ENCODE measurements around the gene LPO. TPM values are rescaled to one million over a fixed set of nuclear protein-coding genes. Genes with fewer than 3 reads are reported as not detected.

The LPO gene
- total RNA-seq, 3 donors from 2014 or later = 0.18 TPM; not detected in 2

DNA sequence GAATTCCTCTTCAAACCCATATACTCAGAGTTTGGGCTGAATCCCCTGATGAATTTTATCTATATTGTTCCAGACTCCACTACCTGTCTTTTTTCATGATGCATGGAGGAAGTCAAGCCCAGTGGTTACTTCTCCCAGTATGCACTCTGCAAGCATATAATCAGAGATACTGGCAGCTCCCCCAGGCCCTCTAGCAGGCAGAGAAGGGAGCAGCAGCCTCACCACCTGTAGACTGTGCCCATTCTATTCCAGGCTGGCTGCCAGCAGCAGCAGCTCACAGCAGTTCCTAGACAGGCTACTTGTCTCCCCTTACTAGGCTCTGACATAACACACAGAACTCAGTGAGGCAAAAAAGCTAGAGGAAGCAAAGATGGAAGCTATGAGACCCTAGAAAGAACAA lies 22.7 kb upstream of the LPO start:
- Mint-ChIP-seq H3K4me3 (no peak overlapping the region), H3K27me3 (ENCODE audit: low read depth) (no peaks in the 10 kb centered on the region), H3K4me1 (ENCODE audit: low read depth) (peaks cover 21% of the 10 kb centered on the region), H3K9me3 (no peaks in the 10 kb centered on the region), H3K36me3 (ENCODE audit: insufficient read depth) (peaks cover 21% of the 10 kb centered on the region)
- no peak for ATAC-seq
- no peak for DNase-seq

DNA sequence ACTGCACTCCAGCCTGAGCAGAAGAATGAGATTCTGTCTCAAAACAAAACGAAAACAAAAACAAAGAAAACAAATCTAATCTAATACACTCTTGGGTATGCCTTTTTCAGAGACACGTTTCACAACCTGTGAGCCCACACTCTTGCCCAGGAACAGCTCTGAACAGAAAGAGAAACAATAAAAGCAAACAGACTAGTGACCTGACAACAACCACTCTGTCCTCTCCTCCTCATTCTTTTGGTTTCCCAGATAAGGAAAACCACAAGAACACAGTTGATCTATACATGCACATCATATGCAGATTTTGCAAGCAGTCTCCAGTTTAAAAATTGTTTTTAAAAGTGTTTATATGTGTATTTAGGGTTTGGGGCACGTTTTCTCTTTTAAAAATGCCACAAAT lies 20.6 kb upstream of the LPO start:
- peak overlapping the region; percentile 16 for H3K4me3 Mint-ChIP-seq
- no peaks in the 10 kb centered on the region for H3K9me3 Mint-ChIP-seq
- no peaks in the 10 kb centered on the region for H3K27me3 Mint-ChIP-seq (ENCODE audit: low read depth)
- H3K4me1 Mint-ChIP-seq (ENCODE audit: low read depth) = peaks cover 25% of the 10 kb centered on the region
- H3K36me3 Mint-ChIP-seq (ENCODE audit: insufficient read depth) = peaks cover 13% of the 10 kb centered on the region
- DNase-seq = no peak
- no peak for ATAC-seq

DNA sequence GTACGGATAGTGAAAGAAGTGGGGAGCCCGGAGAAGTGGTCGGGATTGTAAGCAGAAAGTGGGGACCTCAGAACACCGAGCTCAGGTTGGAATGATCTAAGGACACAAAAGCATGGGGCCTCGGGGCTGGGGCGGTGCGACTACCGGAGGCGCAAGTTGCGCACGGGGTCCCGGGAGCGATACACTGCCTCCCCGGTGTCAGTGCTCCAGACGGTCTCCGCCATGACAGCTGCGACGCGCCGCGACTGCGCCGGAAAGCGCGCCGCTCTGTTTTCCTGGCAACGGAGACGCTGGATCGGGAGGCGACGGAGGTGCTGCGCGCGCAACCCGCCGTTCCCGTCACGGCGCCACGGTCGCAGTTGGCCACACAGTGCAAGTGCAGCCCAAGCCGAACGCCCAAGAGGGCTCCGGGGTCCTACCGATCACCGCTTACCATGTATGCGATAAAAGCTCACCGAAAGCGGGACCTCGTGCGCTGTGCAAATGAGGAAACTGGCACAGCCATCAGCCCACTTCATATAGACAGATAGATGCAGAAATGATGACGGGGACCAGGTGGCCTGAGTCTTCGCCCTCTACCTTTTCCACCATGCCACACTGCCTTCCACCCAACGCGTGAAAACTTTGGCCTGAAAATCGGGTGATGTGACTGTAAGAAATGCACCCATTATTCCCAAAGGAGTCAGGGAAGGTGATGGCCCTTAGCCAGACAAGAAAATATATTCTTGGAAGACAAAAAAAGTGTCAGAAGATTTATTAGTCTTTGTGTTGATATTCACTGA lies 19.2 kb upstream of the LPO start, which contains the start of gene MKS1:
Gene MKS1 (minus strand): TSS at position 249 of the 782 bp plus-strand sequence. CDS start 25 bp downstream, at position 224.
- H3K4me1 Mint-ChIP-seq (ENCODE audit: low read depth) = peaks cover 27% of the 10 kb centered on the region
- H3K27me3 Mint-ChIP-seq (ENCODE audit: low read depth) = no peaks in the 10 kb centered on the region
- no peaks in the 10 kb centered on the region for H3K9me3 Mint-ChIP-seq
- H3K36me3 Mint-ChIP-seq (ENCODE audit: insufficient read depth) = peaks cover 8% of the 10 kb centered on the region
- H3K4me3 Mint-ChIP-seq = peak within 1 kb of the TSS; percentile 90
- ATAC-seq (peak; percentile 99), DNase-seq (peak; percentile 92)

DNA sequence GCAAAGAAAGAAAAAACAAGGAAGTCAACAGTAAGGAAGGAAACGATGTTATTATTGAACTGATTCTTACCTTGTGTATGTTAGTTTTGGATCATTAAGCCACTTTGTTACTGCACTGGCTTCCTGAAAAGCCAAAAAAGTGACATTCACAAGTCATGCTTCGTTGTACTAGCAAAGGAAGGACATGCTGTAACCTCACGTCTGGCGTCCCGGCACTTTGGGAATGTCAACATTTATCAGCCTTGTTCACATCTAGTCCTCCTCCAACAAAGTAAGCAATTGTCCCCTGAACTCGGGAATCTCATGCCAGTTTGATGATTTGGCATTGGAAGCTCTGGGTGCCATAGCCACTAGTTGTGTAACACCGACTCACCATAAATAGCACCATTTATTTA lies 18.6 kb upstream of the LPO start:
- ATAC-seq (no peak), DNase-seq (no peak)
- Mint-ChIP-seq H3K4me1 (ENCODE audit: low read depth) (peaks cover 30% of the 10 kb centered on the region), H3K4me3 (peak overlapping the region; percentile 90), H3K9me3 (no peaks in the 10 kb centered on the region), H3K27me3 (ENCODE audit: low read depth) (no peaks in the 10 kb centered on the region), H3K36me3 (ENCODE audit: insufficient read depth) (peaks cover 8% of the 10 kb centered on the region)

DNA sequence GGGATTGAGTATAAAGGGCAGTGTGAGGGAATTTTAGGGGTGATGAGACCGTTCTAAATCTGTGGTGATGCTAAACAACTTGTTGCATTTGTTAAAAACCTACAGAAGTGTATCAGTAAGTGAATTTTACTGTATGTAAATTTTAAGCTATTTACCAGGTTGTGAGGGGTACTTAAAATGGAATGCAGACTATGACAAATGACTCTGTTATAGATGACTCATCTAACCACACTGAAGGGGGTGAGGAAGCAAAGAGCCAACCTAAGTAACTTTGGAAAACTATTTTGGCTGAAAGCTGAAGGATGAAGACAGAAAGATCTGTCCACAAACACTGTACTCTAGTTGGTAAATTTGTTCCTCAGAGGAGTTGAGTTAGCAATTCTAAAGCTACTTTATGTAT lies 14.1 kb upstream of the LPO start:
- DNase-seq = no peak
- no peaks in the 10 kb centered on the region for H3K9me3 Mint-ChIP-seq
- H3K27me3 Mint-ChIP-seq (ENCODE audit: low read depth) = peaks cover 8% of the 10 kb centered on the region
- ATAC-seq = peak; percentile 56 to 72
- H3K36me3 Mint-ChIP-seq (ENCODE audit: insufficient read depth) = no peaks in the 10 kb centered on the region
- peaks cover 18% of the 10 kb centered on the region for H3K4me1 Mint-ChIP-seq (ENCODE audit: low read depth)
- H3K4me3 Mint-ChIP-seq = no peak overlapping the region

DNA sequence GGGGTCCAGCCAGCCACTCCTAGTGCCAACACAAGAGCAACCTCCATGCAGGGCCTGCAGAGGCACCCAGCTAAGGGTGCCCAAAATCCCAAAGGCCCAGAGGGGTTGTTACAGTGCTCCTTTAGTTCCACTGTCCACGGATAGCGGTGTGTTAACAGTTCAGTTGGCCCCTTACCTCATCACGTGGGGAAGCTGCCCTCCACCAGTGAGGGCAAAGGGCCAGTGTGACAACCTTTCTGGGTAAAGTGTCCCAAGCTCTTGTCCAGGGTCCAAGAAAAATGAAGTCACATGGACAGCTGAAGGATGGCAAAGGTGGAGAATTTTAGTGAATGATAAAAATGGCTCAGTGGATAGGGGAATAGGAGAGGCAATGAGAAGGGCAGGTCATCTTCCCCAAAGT lies 10.7 kb upstream of the LPO start:
- peaks cover 15% of the 10 kb centered on the region for H3K27me3 Mint-ChIP-seq (ENCODE audit: low read depth)
- ATAC-seq (no peak), DNase-seq (no peak)
- H3K9me3 Mint-ChIP-seq = no peaks in the 10 kb centered on the region
- no peak overlapping the region for H3K4me3 Mint-ChIP-seq
- no peaks in the 10 kb centered on the region for H3K36me3 Mint-ChIP-seq (ENCODE audit: insufficient read depth)
- H3K4me1 Mint-ChIP-seq (ENCODE audit: low read depth) = peaks cover 5% of the 10 kb centered on the region

DNA sequence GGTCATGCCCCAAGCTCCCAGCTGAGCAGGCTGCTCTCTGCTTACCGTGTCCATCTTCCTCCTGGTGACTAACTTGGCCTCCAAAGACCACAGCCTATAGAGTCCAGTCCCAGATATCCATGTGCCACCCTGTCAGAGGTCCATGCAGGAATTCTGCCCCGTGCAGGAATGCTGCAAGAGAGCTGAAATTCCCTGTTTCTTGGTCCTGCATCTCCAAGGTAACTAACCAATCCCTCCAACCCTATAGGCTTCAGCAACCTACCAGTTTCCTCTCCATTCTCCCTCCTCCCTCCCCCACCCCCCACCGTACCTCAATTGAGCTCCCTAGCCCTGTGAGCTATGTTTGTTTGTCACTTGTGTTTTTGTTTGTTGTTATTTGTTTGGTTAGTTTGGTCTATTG lies 9.7 kb upstream of the LPO start:
- peaks cover 15% of the 10 kb centered on the region for H3K27me3 Mint-ChIP-seq (ENCODE audit: low read depth)
- no peak overlapping the region for H3K4me3 Mint-ChIP-seq
- no peaks in the 10 kb centered on the region for H3K36me3 Mint-ChIP-seq (ENCODE audit: insufficient read depth)
- peaks cover 5% of the 10 kb centered on the region for H3K4me1 Mint-ChIP-seq (ENCODE audit: low read depth)
- DNase-seq (no peak), ATAC-seq (no peak)
- no peaks in the 10 kb centered on the region for H3K9me3 Mint-ChIP-seq

DNA sequence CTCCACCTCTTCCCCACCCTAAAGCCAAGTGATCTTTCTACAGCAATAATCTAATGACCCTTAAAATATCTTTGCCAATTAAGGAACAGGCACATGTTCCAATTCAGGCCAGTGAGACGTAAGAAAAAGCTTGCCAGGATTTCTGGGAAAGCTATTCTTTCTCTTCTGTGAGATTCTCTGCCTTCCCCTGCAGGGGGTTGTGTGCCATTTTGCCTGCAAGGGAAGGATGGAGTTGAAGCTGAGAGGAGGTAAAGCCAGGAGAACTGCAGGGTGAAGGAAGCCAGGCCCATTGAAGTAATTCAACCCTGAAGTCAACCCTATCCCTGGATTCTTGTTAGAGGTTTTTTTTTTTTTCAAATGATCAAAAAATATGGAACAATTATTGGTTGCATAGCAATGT lies 9.0 kb upstream of the LPO start:
- no peak for ATAC-seq
- peaks cover 15% of the 10 kb centered on the region for H3K27me3 Mint-ChIP-seq (ENCODE audit: low read depth)
- H3K9me3 Mint-ChIP-seq = no peaks in the 10 kb centered on the region
- H3K4me3 Mint-ChIP-seq = no peak overlapping the region
- no peaks in the 10 kb centered on the region for H3K36me3 Mint-ChIP-seq (ENCODE audit: insufficient read depth)
- DNase-seq = no peak
- peaks cover 2% of the 10 kb centered on the region for H3K4me1 Mint-ChIP-seq (ENCODE audit: low read depth)

DNA sequence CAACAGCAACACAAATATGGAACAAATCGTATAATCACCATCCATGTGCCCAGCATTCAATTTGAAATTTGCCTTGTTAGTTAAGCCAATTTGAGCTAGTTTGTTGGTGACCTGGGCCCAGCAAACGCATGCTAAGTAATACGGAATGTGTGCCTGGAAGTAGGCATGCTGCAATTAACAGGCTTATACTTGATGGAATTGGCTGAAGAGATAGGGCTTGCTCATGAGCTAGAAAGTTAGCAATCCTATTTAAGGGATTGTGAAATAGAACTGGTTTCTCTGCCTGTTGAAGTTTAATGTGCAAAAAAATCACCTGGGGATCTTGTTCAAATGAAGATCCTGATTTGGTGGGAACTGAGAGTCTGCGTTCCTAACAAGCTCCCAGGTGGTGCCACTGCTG lies 8.5 kb upstream of the LPO start:
- ATAC-seq (no peak), DNase-seq (no peak)
- H3K27me3 Mint-ChIP-seq (ENCODE audit: low read depth) = peaks cover 15% of the 10 kb centered on the region
- no peaks in the 10 kb centered on the region for H3K4me1 Mint-ChIP-seq (ENCODE audit: low read depth)
- H3K4me3 Mint-ChIP-seq = no peak overlapping the region
- H3K36me3 Mint-ChIP-seq (ENCODE audit: insufficient read depth) = no peaks in the 10 kb centered on the region
- no peaks in the 10 kb centered on the region for H3K9me3 Mint-ChIP-seq

DNA sequence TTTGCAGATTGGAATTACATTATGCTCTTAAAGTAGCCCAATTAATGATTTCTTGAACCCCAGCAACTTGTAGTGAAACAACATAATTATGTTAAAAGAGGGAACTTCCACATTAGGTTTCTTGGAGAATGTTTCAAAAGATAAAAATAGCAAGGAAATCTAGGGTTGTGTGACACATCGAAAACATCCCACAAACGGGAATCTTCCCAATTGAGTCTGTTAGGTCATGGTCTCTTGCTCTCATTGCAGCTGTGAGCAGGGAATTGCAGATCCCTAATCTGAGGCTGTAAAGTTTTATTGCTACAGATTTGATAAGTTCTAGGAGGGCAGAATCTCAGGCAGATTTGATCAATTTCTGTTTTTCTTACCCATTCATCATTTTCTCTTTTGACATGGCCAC lies 6.7 kb upstream of the LPO start:
- H3K4me3 Mint-ChIP-seq = no peak overlapping the region
- no peak for ATAC-seq
- DNase-seq = no peak
- peaks cover 18% of the 10 kb centered on the region for H3K27me3 Mint-ChIP-seq (ENCODE audit: low read depth)
- H3K9me3 Mint-ChIP-seq = no peaks in the 10 kb centered on the region
- no peaks in the 10 kb centered on the region for H3K4me1 Mint-ChIP-seq (ENCODE audit: low read depth)
- H3K36me3 Mint-ChIP-seq (ENCODE audit: insufficient read depth) = no peaks in the 10 kb centered on the region

DNA sequence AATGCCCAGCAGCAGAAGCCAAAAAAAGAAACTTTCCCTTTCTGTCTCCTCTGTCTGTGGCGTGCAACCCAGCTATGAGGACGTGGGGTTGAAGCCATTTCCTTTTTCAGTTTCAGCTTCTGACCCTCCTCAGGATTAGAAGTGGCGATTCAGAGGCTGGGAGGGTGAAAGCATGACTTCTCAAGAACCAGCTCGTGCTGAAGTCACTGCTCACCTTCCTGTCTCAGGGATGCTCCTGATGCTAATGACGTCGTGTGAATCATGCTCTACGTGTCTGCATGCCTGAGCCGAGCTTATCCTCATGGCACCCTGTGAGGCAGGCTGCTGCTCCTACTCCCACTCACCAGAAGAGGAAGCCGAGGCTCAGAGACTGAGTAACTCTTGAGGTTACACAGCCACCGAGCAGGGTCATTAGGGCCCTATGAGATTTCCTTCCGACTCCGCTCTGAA lies 5.7 kb upstream of the LPO start:
- ATAC-seq (peak; percentile 75 to 77), DNase-seq (no peak)
- no peaks in the 10 kb centered on the region for H3K36me3 Mint-ChIP-seq (ENCODE audit: insufficient read depth)
- no peaks in the 10 kb centered on the region for H3K4me1 Mint-ChIP-seq (ENCODE audit: low read depth)
- H3K27me3 Mint-ChIP-seq (ENCODE audit: low read depth) = peaks cover 23% of the 10 kb centered on the region
- H3K9me3 Mint-ChIP-seq = no peaks in the 10 kb centered on the region
- no peak overlapping the region for H3K4me3 Mint-ChIP-seq

DNA sequence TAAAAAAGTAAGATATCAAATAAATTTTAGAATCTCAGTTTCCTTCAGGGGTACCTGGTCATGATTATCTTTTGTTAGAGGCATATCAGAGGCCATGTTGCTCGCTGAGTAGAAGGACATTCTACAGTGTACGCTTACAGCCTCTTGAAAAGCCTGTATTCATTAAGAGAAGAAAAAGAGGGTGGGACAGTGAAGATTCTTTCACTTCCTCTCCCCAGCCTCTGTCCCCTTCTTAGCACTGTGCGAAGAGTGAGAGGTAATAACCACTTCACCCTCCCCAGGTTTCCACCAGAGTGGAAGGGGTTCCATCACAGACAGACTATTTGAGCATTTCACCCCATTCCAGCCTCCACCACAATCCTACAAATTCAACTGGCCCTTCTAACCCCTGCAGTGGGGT lies 4.8 kb upstream of the LPO start:
- Mint-ChIP-seq H3K36me3 (ENCODE audit: insufficient read depth) (no peaks in the 10 kb centered on the region), H3K27me3 (ENCODE audit: low read depth) (peaks cover 18% of the 10 kb centered on the region), H3K4me1 (ENCODE audit: low read depth) (no peaks in the 10 kb centered on the region), H3K9me3 (no peaks in the 10 kb centered on the region), H3K4me3 (no peak overlapping the region)
- DNase-seq (no peak), ATAC-seq (no peak)

DNA sequence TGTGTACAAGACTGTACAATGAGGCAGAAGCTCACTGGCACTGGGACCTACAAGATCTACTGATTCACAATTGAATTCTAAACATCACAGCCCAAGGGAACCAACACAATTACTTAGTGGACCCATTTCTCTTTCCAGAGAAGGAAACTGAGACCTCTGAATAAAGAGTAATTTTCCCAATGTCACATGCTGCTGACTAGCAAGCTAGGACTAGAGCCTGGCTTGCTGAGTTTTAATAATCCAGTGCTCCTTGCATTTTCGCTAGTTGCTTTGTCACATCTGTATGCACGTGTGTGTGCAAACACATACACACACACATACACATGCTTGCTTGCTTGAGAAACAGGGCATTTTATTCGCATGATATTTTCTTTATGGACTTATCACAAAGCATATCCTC lies 3.9 kb upstream of the LPO start:
- peaks cover 26% of the 10 kb centered on the region for H3K27me3 Mint-ChIP-seq (ENCODE audit: low read depth)
- no peaks in the 10 kb centered on the region for H3K9me3 Mint-ChIP-seq
- no peaks in the 10 kb centered on the region for H3K4me1 Mint-ChIP-seq (ENCODE audit: low read depth)
- H3K4me3 Mint-ChIP-seq = no peak overlapping the region
- no peaks in the 10 kb centered on the region for H3K36me3 Mint-ChIP-seq (ENCODE audit: insufficient read depth)
- DNase-seq (no peak), ATAC-seq (no peak)

DNA sequence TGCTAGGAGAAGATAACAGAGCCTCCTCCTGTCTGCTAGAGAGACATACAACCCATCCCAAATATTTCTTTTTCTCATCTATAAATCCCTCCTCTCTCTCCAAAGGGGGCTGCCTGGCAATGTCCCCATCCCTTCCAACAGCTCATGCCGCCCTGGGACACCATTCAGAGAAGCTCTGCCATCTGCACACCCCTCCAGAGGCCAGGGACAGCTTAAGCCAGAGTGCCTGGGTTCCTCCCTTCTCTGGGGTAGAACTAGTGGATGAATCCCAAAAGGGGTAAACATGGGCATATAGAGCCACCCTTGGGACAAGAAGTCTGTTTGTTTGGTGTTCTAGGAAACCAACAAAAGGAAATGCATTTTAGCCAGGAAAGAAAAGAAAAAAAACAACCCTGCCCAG lies 2.6 kb upstream of the LPO start:
- H3K4me1 Mint-ChIP-seq (ENCODE audit: low read depth) = no peaks in the 10 kb centered on the region
- ATAC-seq = no peak
- H3K27me3 Mint-ChIP-seq (ENCODE audit: low read depth) = peaks cover 29% of the 10 kb centered on the region
- DNase-seq = no peak
- H3K36me3 Mint-ChIP-seq (ENCODE audit: insufficient read depth) = no peaks in the 10 kb centered on the region
- no peak overlapping the region for H3K4me3 Mint-ChIP-seq
- H3K9me3 Mint-ChIP-seq = no peaks in the 10 kb centered on the region

DNA sequence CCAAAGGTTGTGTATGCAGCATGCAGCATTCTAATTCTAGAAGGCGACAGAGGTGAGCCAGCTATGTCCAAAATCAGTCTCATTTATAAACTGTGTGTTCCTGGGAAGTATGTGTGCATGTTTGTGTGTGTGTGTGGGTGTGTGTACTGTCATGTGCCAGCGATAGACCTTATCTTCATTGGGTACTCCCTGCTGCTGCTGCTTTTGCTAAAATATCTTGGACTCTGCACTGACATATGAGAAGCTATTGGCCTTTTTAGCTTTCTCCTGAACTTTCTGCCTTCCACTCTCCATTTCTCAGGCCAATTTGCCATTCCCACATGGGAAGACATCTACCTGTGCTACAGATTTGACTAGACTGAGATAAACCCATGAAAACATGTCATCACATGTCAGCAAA lies 2.0 kb upstream of the LPO start:
- ATAC-seq (no peak), DNase-seq (no peak)
- Mint-ChIP-seq H3K36me3 (ENCODE audit: insufficient read depth) (no peaks in the 10 kb centered on the region), H3K9me3 (no peaks in the 10 kb centered on the region), H3K4me3 (no peak overlapping the region), H3K4me1 (ENCODE audit: low read depth) (no peaks in the 10 kb centered on the region), H3K27me3 (ENCODE audit: low read depth) (peaks cover 31% of the 10 kb centered on the region)

Measured in activated T-cell treated with anti-CD3 and anti-CD28 coated beads, Interleukin-2, amount 50 U/mL, for 4 hours (primary cell).